Frontal cortex (tissue), 4 donors: ENCODE results near the gene WDR77. TPM values are rescaled to one million over a fixed set of nuclear protein-coding genes. Genes with fewer than 3 reads are reported as not detected.

Experiments
- DNase-seq, 2 donors: peaks; one replicate each; pipeline ENCODE4 v3.0.0; 2012; ENCODE audit warnings: low spot score in 2 of 2
- FAIRE-seq: peaks from 2 replicates; lab custom pipeline; 2012; peaks lifted over from hg19 to GRCh38; lab: Jason Lieb, UNC
- total RNA-seq: library from RNA; depleted of rRNA; stranded (reverse); fragments of >200 nt; gene quantifications from one replicate; pipeline ENCODE4 v1.2.3, GENCODE V29; 2014
- donor health status: control.
- donor health status: control.
- donor health status: control.

The WDR77 gene
- total RNA-seq, 1 donor from 2014 or later: 20.8 TPM

GRCh38 chr1:111444031-111444430 is 5.0 kb downstream of the WDR77 start:
- DNase-seq (no peak), FAIRE-seq (no peak)

- FAIRE-seq: no peak
Measured at GRCh38 chr1:111442457-111442856, 6.6 kb downstream of the WDR77 start.

GRCh38 chr1:111441573-111442192 is 7.4 kb downstream of the WDR77 start:
- FAIRE-seq: no peak

More at GRCh38 chr1:111442457-111442856, 6.6 kb downstream of the WDR77 start:
- DNase-seq: no peak

GRCh38 chr1:111439461-111440351 is 9.3 kb downstream of the WDR77 start:
- DNase-seq: no peak
- FAIRE-seq: no peak

More at GRCh38 chr1:111441573-111442192, 7.4 kb downstream of the WDR77 start:
- no peak for DNase-seq

GRCh38 chr1:111436726-111437125 is 12.3 kb downstream of the WDR77 start:
- DNase-seq: no peak
- no peak for FAIRE-seq

GRCh38 chr1:111424281-111424680 is 24.8 kb downstream of the WDR77 start:
- DNase-seq (no peak), FAIRE-seq (no peak)

- no peak for FAIRE-seq
- no peak for DNase-seq
Measured at GRCh38 chr1:111422546-111423391, 26.3 kb downstream of the WDR77 start.

GRCh38 chr1:111420377-111420776 is 28.7 kb downstream of the WDR77 start:
- no peak for FAIRE-seq
- DNase-seq: no peak

GRCh38 chr1:111419037-111419436 is 30.0 kb downstream of the WDR77 start:
- DNase-seq (no peak), FAIRE-seq (no peak)

- FAIRE-seq: no peak
- DNase-seq: no peak
Measured at GRCh38 chr1:111417755-111418154, 31.3 kb downstream of the WDR77 start.

- FAIRE-seq: no peak
Measured at GRCh38 chr1:111415461-111415860, 33.6 kb downstream of the WDR77 start.

GRCh38 chr1:111414756-111415155 is 34.3 kb downstream of the WDR77 start:
- no peak for FAIRE-seq
- DNase-seq: no peak

More at GRCh38 chr1:111415461-111415860, 33.6 kb downstream of the WDR77 start:
- no peak for DNase-seq

GRCh38 chr1:111412839-111413238 is 36.2 kb downstream of the WDR77 start:
- DNase-seq (no peak), FAIRE-seq (no peak)

- FAIRE-seq (no peak), DNase-seq (no peak)
Measured at GRCh38 chr1:111407301-111407700, 41.8 kb downstream of the WDR77 start.

GRCh38 chr1:111406321-111406768 is 42.7 kb downstream of the WDR77 start:
- FAIRE-seq (no peak), DNase-seq (no peak)

GRCh38 chr1:111404588-111404987 is 44.5 kb downstream of the WDR77 start:
- DNase-seq (no peak), FAIRE-seq (no peak)

GRCh38 chr1:111402083-111402482 is 47.0 kb downstream of the WDR77 start:
- DNase-seq: no peak
- FAIRE-seq: no peak

GRCh38 chr1:111399792-111400610 is 49.1 kb downstream of the WDR77 start:
- DNase-seq (peak; percentile 17 to 30), FAIRE-seq (no peak)

- DNase-seq (no peak), FAIRE-seq (no peak)
Measured at GRCh38 chr1:111392460-111392945, 56.6 kb downstream of the WDR77 start.
